ENCODE measurements around the gene CADPS2.

DNA sequence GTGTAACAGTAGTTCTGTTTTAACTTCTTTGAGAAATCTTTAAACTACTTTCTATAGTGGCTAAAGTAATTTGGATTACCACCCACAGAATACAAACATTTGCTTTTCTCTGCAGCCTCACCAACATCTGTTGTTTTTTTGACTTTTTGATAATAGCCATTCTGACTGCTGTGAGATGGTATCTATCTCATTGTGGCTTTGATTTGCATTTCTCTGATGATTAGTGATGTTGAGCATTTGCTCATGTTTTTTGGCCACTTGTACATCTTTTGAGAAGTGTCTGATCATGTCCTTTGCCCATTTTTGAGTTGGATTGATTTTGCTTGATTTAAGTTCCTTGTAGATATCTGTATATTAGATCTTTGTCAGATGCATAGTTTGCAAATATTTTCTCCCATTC is 254.0 kb downstream of the CADPS2 start:
- TF ChIP-seq, protein P1, sequence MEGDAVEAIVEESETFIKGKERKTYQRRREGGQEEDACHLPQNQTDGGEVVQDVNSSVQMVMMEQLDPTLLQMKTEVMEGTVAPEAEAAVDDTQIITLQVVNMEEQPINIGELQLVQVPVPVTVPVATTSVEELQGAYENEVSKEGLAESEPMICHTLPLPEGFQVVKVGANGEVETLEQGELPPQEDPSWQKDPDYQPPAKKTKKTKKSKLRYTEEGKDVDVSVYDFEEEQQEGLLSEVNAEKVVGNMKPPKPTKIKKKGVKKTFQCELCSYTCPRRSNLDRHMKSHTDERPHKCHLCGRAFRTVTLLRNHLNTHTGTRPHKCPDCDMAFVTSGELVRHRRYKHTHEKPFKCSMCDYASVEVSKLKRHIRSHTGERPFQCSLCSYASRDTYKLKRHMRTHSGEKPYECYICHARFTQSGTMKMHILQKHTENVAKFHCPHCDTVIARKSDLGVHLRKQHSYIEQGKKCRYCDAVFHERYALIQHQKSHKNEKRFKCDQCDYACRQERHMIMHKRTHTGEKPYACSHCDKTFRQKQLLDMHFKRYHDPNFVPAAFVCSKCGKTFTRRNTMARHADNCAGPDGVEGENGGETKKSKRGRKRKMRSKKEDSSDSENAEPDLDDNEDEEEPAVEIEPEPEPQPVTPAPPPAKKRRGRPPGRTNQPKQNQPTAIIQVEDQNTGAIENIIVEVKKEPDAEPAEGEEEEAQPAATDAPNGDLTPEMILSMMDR (optimal IDR thresholded peaks at IDR 0.05 in 1 of 3, IDR thresholded peaks at IDR 0.05 in 1 of 3, conservative IDR thresholded peaks at IDR 0.05 in 1 of 3; ENCODE audit: extremely low read depth in 1 of 3, insufficient read depth in 2 of 3, low read length in 3 of 3): no peak
- TF ChIP-seq EZH2 (IDR thresholded peaks at IDR 0.05; ENCODE audit: low read length): no peak

Data from keratinocyte (primary cell).